ENCODE data around the gene MACROH2A1. TPM values are rescaled to one million over a fixed set of nuclear protein-coding genes. Genes with fewer than 3 reads are reported as not detected.

MACROH2A1 gene
- 100 to 1,000 TPM; 214 to 219 (median 216) TPM for polyA plus RNA-seq (ENCODE audit: insufficient read length in 4 of 4)

- DNase-seq (ENCODE audit: low read depth in 4 of 4, low spot score in 3 of 4): peak; percentile 70 to 83 (median 74)
Observed at GRCh38 chr5:135398855-135399793, at the start of gene MACROH2A1. Gene MACROH2A1 (minus strand): TSS chr5:135399231. CDS start chr5:135389093, 10,138 bp downstream.

- no peak for DNase-seq (ENCODE audit: low read depth in 4 of 4, low spot score in 3 of 4)
Observed at GRCh38 chr5:135448071-135448739, 49.2 kb upstream of the MACROH2A1 start.

- DNase-seq (ENCODE audit: low read depth in 4 of 4, low spot score in 3 of 4): no peak
Observed at GRCh38 chr5:135447298-135447929, 48.4 kb upstream of the MACROH2A1 start, which contains the start of gene DCANP1. Gene DCANP1 (minus strand): TSS chr5:135447348. CDS start chr5:135447108, 240 bp downstream.

GRCh38 chr5:135446615-135447014, 47.6 kb upstream of the MACROH2A1 start:
- no peak for DNase-seq (ENCODE audit: low read depth in 4 of 4, low spot score in 3 of 4)

- DNase-seq (ENCODE audit: low read depth in 4 of 4, low spot score in 3 of 4): no peak
Observed at GRCh38 chr5:135446206-135446605, 47.2 kb upstream of the MACROH2A1 start.

- no peak for DNase-seq (ENCODE audit: low read depth in 4 of 4, low spot score in 3 of 4)
Observed at GRCh38 chr5:135445306-135445985, 46.4 kb upstream of the MACROH2A1 start.

- no peak for DNase-seq (ENCODE audit: low read depth in 4 of 4, low spot score in 3 of 4)
Observed at GRCh38 chr5:135444881-135445280, 45.9 kb upstream of the MACROH2A1 start.

GRCh38 chr5:135444360-135444759, 45.3 kb upstream of the MACROH2A1 start:
- DNase-seq (ENCODE audit: low read depth in 4 of 4, low spot score in 3 of 4): no peak

GRCh38 chr5:135443161-135443960, 44.3 kb upstream of the MACROH2A1 start:
- DNase-seq (ENCODE audit: low read depth in 4 of 4, low spot score in 3 of 4): no peak

GRCh38 chr5:135442431-135443160, 43.6 kb upstream of the MACROH2A1 start:
- no peak for DNase-seq (ENCODE audit: low read depth in 4 of 4, low spot score in 3 of 4)

GRCh38 chr5:135441919-135442318, 42.9 kb upstream of the MACROH2A1 start:
- DNase-seq (ENCODE audit: low read depth in 4 of 4, low spot score in 3 of 4): no peak

GRCh38 chr5:135441350-135441831, 42.4 kb upstream of the MACROH2A1 start:
- DNase-seq (ENCODE audit: low read depth in 4 of 4, low spot score in 3 of 4): peak in 1 of 4 donors; percentile 47

GRCh38 chr5:135440916-135441315, 41.9 kb upstream of the MACROH2A1 start:
- DNase-seq (ENCODE audit: low read depth in 4 of 4, low spot score in 3 of 4): no peak

- DNase-seq (ENCODE audit: low read depth in 4 of 4, low spot score in 3 of 4): no peak
Observed at GRCh38 chr5:135439231-135440205, 40.5 kb upstream of the MACROH2A1 start.

- no peak for DNase-seq (ENCODE audit: low read depth in 4 of 4, low spot score in 3 of 4)
Observed at GRCh38 chr5:135438636-135439221, 39.7 kb upstream of the MACROH2A1 start.

- no peak for DNase-seq (ENCODE audit: low read depth in 4 of 4, low spot score in 3 of 4)
Observed at GRCh38 chr5:135437796-135438560, 38.9 kb upstream of the MACROH2A1 start.

Data from right renal pelvis (tissue), 4 donors.